Body of pancreas (tissue), 4 donors: ENCODE results near the gene FUT3. TPM values are rescaled to one million over a fixed set of nuclear protein-coding genes. Genes with fewer than 3 reads are reported as not detected.
"Not testable (repeated sequence)": the region's sequence is repeated elsewhere in the genome, so short reads cannot be mapped to it uniquely, and the experiment has no call there.

Experiments
- ATAC-seq: fragments of 150-250 bp; one replicate; pipeline ENCODE4 v1.9.1; 2016
- DNase-seq, 4 donors: peaks; one replicate each; pipeline ENCODE4 v3.0.0-alpha.2; 2019
- H3K27ac ChIP-seq, 4 donors: fragments of 200-600 bp; sonication (generic); 1 replicate in 3 of 4; 2 replicates in 1 of 4; pipeline versions ENCODE4 v1.5.1 to v1.6.1; 2016 to 2019; ENCODE audit warnings: mild to moderate bottlenecking in 1 of 4, mixed read lengths in 1 of 4, moderate library complexity in 1 of 4
- H3K27me3 ChIP-seq, 2 donors: fragments of 200-600 bp; sonication (generic); one replicate each; pipeline ENCODE4 v1.6.0; 2016; ENCODE audit warnings: mild to moderate bottlenecking in 1 of 2
- H3K36me3 ChIP-seq, 2 donors: fragments of 200-600 bp; sonication (generic); replicated peaks in 1 of 2; 2 replicates each; pipeline ENCODE4 v1.5.1; 2016; ENCODE audit warnings: low read depth in 2 of 2; ENCODE audit not compliant: insufficient read depth in 1 of 2
- H3K4me1 ChIP-seq: fragments of 200-600 bp; sonication (generic); one replicate; pipeline ENCODE4 v1.6.0; 2016
- H3K4me3 ChIP-seq, 2 donors: fragments of 200-600 bp; sonication (generic); 1 replicate in 1 of 2; 2 replicates in 1 of 2; pipeline ENCODE4 v1.5.1; 2016 to 2019
- H3K9me3 ChIP-seq, 3 donors: fragments of 200-600 bp; sonication (generic); 1 replicate in 2 of 3; 2 replicates in 1 of 3; pipeline ENCODE4 v1.5.1; 2016
- POLR2A ChIP-seq, 3 donors: fragments of 450-650 bp; IDR thresholded peaks; one replicate each; pipeline ENCODE4 v1.6.1; 2016; ENCODE audit warnings: antibody characterized with exemption in 3 of 3, mild to moderate bottlenecking in 2 of 3
- WGBS, 2 donors: methylation state at CpG; one replicate each; pipeline ENCODE4 v1.1.5; 2017; 5-methylcytosine and 5-hydroxymethylcytosine counted together
- intact Hi-C: fragments of 100-400 bp; cut with DNase I; formaldehyde crosslinking; loops from one replicate; pipeline ENCODE4 v1.15.1; 2023
- total RNA-seq, 2 donors: library from RNA; depleted of rRNA; stranded (reverse); fragments of >200 nt; gene quantifications; one replicate each; pipeline ENCODE4 v1.1.0, GENCODE V29; 2016
- TF ChIP-seq, protein P1 (sequence below), 7 experiments: fragments of 450-650 bp in 4 of 7; fragments of 200-600 bp in 3 of 7; sonication (generic) in 3 of 7; IDR thresholded peaks; one replicate each; pipeline ENCODE4 v1.5.1; 2016 to 2019; ENCODE audit warnings: antibody characterized with exemption in 7 of 7

The FUT3 gene
- total RNA-seq, 2 donors from 2014 or later, result 5.7 to 9.2 TPM

- H3K27me3 ChIP-seq, result no peaks in the 10 kb centered on the region
- ATAC-seq (no peak), DNase-seq (no peak)
- H3K4me1 ChIP-seq, result peaks cover 9% of the 10 kb centered on the region
- WGBS, 2 donors, result 51 to 52% methylated on average over 6 to 9 of the region's 9 CpGs
- intact Hi-C loops, result no loop called here
- H3K36me3 ChIP-seq, result no peaks in the 10 kb centered on the region
- TF ChIP-seq POLR2A (IDR thresholded peaks at IDR 0.05), result no peak
- TF ChIP-seq, protein P1, sequence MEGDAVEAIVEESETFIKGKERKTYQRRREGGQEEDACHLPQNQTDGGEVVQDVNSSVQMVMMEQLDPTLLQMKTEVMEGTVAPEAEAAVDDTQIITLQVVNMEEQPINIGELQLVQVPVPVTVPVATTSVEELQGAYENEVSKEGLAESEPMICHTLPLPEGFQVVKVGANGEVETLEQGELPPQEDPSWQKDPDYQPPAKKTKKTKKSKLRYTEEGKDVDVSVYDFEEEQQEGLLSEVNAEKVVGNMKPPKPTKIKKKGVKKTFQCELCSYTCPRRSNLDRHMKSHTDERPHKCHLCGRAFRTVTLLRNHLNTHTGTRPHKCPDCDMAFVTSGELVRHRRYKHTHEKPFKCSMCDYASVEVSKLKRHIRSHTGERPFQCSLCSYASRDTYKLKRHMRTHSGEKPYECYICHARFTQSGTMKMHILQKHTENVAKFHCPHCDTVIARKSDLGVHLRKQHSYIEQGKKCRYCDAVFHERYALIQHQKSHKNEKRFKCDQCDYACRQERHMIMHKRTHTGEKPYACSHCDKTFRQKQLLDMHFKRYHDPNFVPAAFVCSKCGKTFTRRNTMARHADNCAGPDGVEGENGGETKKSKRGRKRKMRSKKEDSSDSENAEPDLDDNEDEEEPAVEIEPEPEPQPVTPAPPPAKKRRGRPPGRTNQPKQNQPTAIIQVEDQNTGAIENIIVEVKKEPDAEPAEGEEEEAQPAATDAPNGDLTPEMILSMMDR (IDR thresholded peaks at IDR 0.05), result no peak
- no peaks in the 10 kb centered on the region for H3K9me3 ChIP-seq
- peak overlapping the region in 2 of 4 donors; percentile 0 to 39 for H3K27ac ChIP-seq
- no peak overlapping the region for H3K4me3 ChIP-seq
Observed at GRCh38 chr19:5877882-5878281, 26.6 kb upstream of the FUT3 start.

DNA sequence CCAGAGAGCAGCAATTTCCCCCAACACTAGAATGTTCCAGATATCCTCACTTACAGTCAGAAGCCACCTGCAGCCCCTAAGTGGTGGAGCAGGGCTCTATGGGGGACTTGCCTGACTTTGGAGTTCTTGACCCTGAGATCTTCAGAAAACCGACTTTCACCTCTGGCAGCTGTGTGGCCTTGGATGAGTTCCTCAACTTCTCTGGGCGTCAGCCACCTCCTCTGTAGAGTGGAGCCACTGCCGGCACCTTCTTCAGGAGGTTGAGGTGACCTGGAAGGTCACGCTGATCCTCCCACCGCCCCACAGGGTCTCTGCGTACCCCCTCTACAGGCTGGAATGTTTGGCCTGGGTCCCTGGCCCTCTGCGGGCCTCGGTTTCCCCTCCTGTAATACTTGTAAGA, 26.2 kb upstream of the FUT3 start:
- Histone ChIP-seq H3K9me3 (no peaks in the 10 kb centered on the region), H3K36me3 (no peaks in the 10 kb centered on the region), H3K4me3 (no peak overlapping the region), H3K27me3 (no peaks in the 10 kb centered on the region), H3K27ac (peak overlapping the region in 2 of 4 donors; percentile 0 to 39), H3K4me1 (peaks cover 9% of the 10 kb centered on the region)
- intact Hi-C loops, result no loop called here
- TF ChIP-seq, protein P1 (IDR thresholded peaks at IDR 0.05), result no peak
- no peak for TF ChIP-seq POLR2A (IDR thresholded peaks at IDR 0.05)
- 60 to 61% methylated on average over 1 to 8 of the region's 8 CpGs for WGBS, 2 donors
- DNase-seq (no peak), ATAC-seq (no peak)

GRCh38 chr19:5874496-5874895, 23.2 kb upstream of the FUT3 start:
- H3K27me3 ChIP-seq, DNase-seq, H3K36me3 ChIP-seq, intact Hi-C loops, H3K4me3 ChIP-seq, H3K4me1 ChIP-seq, H3K27ac ChIP-seq, ATAC-seq, H3K9me3 ChIP-seq: not testable (repeated sequence)
- WGBS, 2 donors, result 73 to 83% methylated on average over 6 to 7 of the region's 7 CpGs

DNA sequence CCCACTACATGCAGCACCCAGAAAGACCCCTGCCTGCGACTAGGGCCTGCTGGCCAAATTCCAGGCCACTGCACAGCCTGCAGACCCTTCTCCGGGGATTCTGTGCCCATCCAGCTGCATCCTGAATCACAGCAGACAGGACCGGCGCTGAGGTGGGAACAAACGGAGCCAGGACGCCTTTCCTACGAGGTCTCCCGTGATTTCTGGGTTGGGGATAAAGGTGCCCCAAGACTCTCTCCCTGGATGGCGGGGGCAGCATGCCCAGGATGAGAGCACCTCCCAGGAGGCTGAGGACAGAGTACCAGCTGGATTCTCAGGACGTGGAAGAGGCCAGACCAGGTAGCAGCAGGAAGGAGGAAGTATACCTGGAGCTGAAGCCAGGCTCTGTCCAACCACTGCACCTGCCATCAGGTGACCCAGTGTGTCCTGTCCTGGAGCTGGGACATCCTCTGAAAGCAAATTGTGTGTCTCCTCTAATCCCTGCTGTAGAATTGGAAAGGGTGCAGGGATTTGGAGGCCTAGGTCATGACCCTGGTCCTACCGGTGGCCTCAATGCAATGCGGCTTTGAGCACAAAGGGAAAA, 22.5 kb upstream of the FUT3 start:
- ATAC-seq, result no peak
- 82 to 87% methylated on average over 3 to 12 of the region's 12 CpGs for WGBS, 2 donors

DNA sequence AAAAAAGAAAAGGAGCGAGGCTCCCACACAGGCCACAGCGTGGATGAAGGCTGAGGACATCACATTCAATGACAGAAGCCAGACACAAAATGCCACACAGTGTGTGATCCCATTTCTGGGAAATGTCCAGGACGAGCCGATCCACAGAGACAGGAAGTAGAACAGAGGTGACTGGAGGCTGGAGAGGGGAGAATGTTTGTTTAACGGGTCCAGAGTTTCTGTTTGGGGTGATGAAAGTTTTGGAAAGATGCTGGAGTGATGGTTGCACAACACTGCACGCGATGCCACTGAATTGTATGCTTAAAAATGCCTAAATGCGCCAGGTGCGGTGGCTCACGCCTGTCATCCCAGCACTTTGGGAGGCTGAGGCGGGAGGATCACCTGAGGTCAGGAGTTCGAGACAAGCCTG, 19.7 kb upstream of the FUT3 start:
- intact Hi-C loops, result no loop called here
- DNase-seq, result no peak
- Histone ChIP-seq H3K27ac (no peak overlapping the region), H3K4me3 (no peak overlapping the region), H3K4me1 (no peaks in the 10 kb centered on the region), H3K27me3 (no peaks in the 10 kb centered on the region), H3K9me3 (no peaks in the 10 kb centered on the region), H3K36me3 (no peaks in the 10 kb centered on the region)
- 78 to 81% methylated on average over 12 of the region's 12 CpGs for WGBS, 2 donors
- no peak for ATAC-seq
- TF ChIP-seq, protein P1 (IDR thresholded peaks at IDR 0.05), result no peak
- TF ChIP-seq POLR2A (IDR thresholded peaks at IDR 0.05), result no peak

More for the DNA sequence above, 22.5 kb upstream of the FUT3 start:
- Histone ChIP-seq H3K4me1 (peaks cover 9% of the 10 kb centered on the region), H3K4me3 (no peak overlapping the region), H3K27me3 (no peaks in the 10 kb centered on the region), H3K9me3 (no peaks in the 10 kb centered on the region), H3K27ac (no peak overlapping the region), H3K36me3 (no peaks in the 10 kb centered on the region)
- TF ChIP-seq, protein P1 (IDR thresholded peaks at IDR 0.05), result no peak
- no peak for TF ChIP-seq POLR2A (IDR thresholded peaks at IDR 0.05)
- intact Hi-C loops, result no loop called here
- no peak for DNase-seq
